ENCODE results near the gene SDR42E2.
"Not testable (repeated sequence)": the region's sequence is repeated elsewhere in the genome, so short reads cannot be mapped to it uniquely, and the experiment has no call there.

SDR42E2 gene

DNA sequence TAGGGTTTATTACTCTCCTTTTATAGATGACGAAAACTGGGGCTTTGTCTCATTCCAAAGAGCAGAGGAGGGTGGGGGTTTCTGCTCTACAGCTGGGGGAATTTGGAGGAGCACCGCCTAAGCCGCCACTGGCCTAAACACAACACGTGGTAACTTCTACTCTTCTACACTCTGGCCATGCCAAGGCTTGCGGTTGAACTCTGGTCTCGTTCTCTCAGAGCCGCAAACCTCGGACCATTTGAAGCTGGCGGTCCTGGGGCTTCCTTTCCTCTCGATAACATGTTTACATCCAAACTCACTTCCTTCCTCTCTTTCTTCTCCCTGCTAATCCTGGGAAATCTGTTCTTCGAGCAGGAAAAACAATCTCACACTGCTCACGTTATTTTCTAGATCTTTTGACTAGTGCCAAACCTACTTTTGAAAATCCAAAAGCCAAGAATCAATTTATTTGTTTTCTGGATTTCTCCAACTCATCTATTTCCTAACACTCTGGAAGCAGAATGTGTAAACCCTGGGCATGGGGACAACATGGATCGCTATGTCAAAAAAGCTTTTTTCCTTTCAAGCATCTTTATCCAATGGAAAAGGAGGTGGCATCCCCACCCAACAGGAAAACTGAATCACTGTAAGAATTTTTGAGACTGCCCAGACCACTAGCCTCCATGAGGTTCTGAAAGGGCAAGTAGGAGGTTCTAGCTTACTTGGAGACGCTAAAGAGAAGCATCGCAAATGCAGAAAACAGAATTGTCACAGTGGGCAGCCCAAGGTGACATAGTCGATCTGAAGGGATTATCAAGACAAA is 30.2 kb downstream of the SDR42E2 start:
- peak; percentile 4 for ATAC-seq

DNA sequence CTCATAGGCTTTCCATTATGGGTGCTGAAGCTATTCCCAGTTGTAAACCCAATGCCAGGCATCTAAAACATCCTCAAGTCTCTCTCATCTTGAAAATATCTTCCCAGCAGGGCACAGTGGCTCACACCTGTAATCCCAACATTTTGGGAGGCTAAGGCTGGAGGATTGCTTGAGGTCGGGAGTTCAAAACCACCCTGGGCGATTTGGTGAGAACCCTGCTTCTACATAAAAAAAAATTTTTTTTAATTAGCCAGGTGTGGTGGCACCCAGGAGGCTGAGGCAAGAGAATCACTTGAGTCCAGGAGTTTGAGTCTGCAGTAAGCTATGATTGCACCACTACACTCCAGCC is 30.7 kb downstream of the SDR42E2 start:
- no peak for ATAC-seq

DNA sequence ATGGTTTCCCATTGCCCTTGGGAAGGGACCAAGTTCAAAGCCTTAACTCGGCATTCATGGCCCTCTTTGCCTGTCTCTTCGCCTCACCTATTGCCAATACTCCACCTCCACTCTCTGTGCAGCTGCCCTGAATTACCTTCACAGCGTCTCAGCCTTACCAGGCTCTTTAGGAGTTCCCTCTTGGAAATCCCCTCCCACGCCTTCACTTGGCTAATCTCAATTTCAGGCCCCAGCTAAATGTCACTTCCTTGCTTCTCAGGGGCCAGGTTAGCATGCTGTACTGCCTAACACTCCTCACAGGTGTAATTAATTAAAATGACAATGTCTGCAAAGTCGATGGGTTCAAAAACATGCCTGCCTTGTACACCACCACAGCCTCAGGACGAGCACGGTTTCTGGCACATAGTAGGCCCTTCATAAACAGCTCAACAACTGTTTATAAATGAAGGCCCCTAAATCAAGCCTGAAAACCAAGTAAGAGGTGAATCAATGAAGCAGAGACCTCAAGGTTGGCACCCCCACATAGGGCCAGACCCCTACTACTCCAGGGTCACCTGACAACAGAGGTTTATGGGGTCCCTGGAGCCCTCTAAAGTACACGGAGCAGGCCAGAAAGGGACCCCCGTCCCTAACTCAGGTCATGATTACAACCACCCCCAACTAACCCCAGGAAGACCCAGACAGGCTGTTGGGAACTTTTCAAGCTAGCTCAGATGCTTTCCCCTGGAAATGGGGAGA is 32.6 kb downstream of the SDR42E2 start:
- no peak for ATAC-seq

DNA sequence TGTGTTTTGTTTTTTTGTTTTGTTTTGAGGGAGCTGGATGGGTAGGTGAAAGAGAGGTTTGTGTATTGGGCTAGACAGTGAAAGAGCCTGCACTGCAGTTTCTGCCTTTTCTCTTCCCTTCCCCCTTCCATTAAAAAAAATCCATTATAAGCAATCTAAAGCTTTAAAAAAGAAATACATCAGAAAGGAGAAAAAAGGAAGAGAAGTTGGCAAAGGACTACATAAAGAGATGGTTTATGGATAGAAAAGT is 33.1 kb downstream of the SDR42E2 start:
- no peak for ATAC-seq

DNA sequence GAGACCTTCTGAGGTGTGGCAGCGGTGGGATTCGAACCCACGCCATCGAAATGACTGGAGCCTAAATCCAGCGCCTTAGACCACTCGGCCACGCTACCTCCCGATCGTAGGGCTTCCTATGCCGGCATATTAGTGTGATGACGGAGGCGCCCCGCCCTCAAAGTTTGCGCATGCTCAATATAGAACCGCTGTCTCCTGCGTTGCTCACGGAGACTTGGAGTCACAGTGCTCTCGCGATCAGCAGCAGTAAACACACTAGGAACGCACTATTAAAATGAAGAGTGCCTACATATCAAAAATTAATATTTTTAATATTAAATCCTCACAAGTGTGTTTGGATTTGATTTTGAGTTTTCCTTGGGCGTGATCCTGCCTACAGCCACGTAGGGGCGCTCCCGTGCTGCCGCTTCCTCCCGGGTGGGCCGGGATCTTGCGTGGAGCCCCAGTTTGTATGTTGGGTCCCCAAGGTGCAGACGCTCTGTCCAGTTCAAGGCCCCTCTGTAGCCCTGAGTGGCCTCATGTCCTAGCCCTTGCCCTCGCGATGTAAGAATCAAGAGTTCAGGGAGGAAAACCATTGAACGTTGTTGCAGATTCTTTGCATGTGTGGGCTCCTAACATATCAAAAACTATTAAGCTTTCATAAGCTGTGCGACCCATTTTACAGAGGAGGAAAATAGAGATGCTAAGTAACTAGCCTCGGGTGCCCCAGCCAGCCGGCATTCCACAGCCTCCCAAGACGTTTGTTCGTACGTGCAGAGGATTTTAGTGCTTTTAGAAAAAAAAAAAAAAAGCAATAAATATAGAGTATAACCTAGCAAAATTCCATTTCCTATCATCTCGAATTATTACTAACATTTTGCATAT is 33.6 kb downstream of the SDR42E2 start:
- peak; percentile 21 to 27 for ATAC-seq

DNA sequence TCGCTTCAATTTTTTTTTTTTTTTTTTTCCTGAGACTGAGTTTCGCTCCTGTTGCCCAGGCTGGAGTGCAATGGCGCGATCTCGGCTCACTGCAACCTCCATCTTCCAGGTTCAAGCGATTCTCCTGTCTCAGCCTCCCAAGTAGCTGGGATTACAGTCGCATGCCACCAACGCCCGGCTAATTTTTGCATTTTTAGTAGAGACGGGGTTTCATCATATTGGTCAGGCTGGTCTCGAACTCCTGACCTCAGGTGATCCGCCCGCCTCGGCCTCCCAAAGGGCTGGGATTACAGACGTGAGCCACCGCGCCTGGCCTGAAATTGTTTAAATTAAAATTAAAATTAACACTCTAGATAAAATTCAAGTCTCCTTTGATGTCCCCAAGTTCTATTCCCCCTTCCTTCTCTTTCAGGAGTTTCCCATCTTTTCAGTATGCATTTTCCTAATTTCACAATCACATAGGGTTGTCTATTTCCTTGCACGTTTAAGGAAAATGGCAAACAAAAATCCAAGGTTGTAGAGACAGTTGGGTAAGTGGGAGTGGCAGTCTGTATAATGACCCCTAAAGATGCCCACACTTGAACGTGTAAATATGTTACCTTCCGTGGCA is 34.4 kb downstream of the SDR42E2 start:
- ATAC-seq = not testable (repeated sequence)

DNA sequence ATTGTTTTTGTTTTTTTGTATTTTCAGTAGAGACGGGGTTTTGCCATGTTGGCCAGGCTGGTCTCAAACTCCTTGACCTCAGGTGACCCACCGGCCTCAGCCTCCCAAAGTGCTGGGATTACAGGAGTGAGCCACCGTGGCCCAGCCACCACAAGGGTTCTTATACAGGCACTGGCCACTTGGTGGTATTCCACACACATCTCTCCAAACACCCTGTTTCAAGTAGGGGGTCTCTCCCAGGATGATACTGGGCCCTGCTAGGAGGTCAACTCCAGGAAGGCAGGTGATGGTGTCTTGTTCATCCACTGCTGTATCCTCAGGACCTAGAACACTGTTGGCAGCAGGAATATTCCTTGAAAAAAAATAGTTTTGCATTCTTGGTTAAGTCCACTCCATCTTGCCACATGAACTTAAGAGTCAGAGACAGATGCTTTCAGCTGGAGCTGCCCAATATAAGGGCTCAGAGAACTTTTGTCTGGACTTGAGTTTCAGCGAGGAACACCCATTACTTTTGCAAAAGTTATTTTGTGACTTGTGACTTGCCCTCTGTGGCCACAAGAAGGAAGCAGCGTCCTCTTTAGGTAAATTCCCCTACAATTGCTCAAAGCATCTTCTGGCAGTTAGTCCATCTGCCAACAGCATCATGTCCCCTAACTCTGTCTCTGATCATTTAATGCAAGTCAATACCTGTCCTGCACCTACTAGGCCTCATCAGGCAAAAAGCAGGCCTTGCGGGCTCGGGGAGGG is 36.4 kb downstream of the SDR42E2 start:
- no peak for ATAC-seq

DNA sequence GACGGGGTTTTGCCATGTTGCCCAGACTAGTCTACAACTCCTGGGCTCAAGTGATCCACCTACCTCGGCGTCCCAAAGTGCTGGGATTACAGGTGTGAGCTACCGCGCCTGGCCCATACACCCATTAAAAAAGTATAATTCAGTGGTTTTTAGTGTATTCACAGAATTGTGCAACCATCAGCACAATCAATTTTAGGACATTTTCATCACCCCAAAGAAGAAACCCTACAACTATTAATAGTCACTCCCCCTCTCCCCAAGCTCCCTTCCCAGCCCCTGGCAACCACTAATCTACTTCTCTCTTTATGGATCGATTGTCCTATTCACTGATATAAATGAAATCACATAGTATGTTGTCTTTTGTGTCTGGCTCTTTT is 39.9 kb downstream of the SDR42E2 start:
- ATAC-seq = no peak

DNA sequence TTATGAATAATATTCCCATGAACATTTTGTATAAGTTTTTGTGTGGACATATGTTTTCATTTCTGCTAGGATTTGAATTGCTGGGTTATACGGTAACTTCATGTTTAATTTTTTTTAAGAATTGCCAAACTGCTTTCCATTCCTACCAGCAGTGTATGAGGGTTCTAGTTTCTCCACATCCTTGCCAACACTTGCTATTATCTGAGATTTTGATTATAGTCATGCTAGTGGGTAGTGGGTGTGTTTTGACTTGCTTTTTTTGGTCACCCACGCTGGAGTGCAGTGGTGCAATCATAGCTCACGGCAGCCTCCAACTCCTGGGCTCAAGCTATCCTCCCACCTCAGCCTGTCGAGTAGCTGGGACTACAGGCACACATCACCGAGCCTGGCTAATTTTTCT is 40.8 kb downstream of the SDR42E2 start:
- ATAC-seq = no peak

DNA sequence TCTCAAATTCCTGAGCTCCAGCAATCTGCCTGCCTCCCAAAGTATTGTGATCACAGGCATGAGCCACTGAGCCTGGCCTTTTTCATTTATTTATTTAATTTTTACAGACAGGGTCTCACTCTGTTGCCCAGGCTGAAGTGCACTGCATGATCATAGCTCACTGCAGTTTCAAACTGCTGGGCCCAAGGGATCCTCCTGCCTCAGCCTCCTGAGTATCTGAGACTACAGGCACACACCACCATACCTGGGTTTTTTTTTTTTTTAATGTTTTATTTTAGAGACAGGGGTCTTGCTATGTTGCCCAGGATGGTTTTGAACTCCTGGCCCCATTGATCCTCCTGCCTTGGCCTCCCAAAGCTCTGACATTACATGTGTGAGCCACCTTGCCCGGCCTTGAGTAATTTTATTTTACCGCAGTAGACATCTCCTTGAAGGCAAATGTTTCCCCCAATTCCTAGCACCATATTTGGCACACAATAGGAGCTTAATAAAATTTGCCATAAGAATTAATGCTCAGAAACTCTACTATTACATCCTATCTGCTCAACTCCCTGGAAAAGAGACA is 41.9 kb downstream of the SDR42E2 start:
- no peak for ATAC-seq

DNA sequence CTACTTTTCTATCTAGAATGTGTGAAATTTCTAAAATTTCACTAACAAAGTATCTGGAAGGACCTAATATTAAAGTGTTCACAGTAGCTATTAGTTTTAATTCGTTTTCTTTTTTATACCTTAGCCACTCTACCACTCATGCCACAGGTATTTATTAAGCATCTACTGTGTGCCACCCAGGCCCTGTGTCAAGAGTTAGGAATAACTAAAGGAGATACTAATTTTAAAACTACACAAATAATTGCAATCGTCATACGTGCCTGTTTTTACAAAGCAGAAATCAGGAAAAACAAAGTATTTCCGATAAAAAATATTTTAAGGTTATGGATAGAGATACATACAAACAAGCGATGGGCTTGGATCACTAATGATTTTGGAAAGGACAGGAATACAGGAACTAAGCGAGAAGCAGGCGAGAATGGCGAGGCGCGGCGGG is 43.3 kb downstream of the SDR42E2 start:
- no peak for ATAC-seq

DNA sequence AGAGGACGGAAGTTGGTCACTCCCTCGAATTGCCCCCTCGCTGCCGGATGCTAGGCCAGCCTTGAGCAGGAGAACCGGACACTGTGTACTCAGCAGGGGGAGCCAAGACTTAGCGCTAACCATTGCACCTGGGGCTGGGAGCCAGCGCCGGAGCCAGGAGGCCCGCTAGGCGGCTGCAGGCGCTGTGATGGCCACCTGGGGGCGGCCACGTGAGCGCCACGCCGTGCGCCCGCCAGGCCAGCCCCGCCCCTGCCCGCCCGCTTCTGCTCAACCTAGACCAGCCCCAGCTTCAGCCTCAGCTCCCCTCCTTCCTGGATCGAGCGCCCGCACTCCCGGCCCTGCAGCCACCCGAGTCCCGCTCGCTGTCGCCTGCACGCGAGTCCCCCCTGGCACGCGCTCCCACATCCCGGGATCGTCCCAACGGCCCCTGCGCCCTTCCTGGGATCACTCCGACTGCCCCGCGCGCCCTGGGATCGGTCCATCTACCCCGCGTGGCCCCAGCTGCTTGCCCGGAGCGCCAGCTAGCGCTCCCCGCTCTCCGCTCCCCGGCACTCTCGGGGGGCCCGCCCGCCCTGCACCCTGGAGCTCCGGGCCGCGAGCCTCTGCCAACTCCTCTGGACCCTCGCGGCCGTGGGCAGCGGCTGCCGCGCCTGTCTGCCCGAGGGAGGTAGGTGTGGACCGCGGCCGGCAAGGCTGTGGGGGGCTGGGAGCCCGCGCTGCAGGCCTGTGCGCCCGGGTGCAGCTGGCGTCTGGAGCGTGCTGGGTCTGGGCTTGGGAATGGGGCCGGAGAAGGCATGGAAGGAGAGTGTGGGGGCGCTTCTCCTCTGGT is 43.9 kb downstream of the SDR42E2 start, which contains the start of gene EEF2K:
Gene EEF2K, plus strand, starts transcription at position 266 of the 829 bp plus-strand sequence. CDS start 19,452 bp downstream, outside the sequence.
- peak; percentile 84 to 88 for ATAC-seq

DNA sequence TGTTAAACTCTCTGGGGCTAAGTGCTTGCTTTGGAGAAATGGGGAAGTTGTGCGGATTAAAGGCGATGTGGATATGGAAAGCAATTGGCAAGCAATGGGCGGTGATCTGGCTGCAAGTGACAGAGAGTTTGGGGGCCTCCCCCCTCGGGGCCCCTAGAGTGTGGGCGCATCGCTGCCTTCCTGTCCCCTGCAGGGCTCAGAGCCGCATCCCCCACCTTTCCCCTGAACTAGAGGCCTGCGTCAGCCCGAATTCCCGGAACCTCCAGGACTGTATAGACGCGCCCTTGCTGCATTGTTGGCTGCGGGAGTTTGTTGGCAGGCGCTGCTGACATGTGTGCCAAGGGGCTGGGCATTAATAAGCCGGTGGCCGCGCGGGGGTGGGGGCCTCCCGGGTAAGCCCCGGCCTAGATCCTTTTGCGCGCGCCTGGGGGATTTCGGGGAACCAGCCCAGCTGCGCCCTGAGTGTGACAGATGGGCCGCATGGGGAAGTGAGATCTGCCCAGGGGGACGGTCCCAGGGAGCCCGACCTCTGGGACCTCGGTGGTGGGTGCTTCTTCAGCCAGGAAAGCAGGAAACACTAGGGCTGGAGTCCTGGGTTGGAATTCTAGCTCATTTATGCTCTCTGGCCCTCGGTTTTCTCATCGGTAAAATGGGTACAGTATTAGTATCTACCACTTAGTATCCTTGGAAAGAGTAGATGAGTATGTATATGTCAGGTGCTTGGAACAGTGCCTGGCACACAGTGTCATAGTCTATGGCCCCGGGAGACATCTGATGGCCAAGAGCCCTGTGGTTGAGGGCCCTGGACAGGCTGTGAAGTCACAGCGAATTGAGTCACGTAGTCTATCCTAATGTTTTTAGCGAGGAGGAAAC is 44.8 kb downstream of the SDR42E2 start:
- peak; percentile 48 for ATAC-seq

DNA sequence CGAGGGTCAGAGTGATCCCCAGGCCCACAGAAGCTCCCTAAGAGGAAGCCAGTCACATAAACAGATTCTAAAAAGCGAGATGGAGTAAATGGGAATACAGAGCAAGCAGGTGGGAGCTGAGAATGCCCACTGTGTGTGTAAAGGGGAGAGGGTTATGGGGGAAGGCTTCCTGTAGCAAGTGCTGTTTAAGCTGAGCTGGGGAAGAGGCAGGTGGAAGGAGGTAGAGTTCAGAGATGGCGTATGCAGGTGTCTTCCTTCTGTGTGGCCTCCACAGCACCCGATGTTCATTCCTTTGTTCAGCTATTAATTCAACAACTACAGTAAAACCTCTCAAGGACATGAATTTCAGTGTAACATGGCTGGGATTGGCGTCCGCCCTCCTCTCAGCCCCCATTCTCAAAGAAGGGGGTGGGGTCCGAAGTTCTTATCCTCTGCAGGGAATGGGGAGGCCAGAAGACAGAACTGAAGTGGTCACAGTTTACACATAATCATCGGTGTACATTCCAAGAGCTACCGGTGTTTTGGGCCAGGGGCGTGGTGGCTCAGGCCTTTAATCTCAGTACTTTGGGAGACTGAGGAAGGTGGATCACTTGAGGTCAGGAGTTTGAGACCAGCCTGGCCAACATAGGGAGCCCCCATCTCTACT is 45.5 kb downstream of the SDR42E2 start:
- no peak for ATAC-seq

DNA sequence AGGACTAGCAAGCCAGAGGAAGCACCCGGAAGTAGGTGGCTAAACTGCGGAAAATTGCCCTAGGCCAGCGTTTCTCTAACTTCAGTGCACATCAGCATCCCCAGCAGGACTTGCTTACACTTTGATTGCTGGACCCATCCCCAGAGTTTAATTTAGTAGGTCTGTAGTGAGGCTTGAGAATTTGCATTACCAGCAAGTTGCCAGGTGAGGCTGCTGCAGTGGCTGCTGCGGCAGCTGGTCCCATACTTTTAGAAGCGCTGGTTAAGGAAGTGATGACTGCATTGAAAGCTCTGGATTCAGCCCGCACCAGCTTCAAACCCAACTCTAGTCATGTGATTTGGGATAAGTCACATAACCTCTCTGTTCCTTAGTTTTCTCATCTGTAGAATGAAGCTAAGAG is 48.0 kb downstream of the SDR42E2 start:
- ATAC-seq = no peak

DNA sequence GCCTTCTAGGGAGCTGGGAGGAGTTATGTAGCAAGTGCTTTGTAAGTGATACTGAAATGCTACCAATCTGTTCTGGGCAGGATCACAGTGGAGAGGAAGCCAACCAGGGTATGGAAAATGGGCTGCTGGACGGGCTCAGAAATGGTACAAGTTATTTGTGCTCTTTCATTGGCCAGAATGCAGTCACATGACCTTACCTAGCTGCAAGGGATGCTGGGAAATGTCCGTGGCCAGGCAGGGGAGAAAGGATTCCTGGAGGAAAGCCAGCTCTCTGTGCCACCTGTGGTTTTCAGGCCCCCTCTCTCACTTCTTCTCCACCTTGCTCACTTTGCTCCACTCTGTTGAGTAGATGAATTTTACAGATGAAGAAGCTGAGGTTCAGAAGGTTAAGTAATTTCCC is 48.5 kb downstream of the SDR42E2 start:
- ATAC-seq = no peak

DNA sequence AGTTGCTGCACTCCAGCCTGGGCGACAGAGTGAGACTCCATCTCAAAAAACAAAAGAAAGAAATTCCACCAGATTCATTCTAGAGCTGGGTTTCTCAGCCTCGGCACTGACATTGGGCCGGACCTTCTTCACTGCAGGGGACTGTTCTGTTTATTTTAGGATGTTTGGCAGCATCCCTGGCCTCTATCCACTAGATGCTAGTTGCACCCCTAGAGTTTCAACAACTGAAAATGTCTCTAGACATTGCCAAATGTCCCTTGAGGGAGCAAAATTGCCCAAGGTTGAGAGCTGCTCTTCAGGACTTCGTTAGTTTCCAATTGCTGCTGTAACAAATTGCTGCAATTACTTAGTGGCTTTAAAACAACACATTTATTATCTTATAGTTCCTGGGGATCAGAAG is 50.9 kb downstream of the SDR42E2 start:
- ATAC-seq = no peak

DNA sequence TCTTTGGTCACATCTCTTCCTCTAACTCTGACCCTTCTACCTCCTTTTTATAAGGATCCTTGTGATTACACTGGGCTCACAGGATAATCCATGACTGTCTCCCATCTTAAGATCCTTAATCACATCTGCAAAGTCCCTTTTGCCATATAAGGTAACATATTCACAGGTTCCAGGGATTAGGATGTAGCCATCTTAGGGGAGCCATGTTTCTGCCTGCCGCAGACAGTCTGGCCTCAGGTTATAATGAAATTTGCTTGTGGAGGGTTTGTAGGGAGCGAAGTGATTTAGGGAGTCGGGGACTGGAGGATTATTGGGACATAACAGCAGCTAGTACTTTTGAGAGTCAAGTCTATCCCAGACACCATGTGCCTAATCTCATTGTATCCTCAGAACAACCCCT is 51.5 kb downstream of the SDR42E2 start:
- ATAC-seq = no peak

DNA sequence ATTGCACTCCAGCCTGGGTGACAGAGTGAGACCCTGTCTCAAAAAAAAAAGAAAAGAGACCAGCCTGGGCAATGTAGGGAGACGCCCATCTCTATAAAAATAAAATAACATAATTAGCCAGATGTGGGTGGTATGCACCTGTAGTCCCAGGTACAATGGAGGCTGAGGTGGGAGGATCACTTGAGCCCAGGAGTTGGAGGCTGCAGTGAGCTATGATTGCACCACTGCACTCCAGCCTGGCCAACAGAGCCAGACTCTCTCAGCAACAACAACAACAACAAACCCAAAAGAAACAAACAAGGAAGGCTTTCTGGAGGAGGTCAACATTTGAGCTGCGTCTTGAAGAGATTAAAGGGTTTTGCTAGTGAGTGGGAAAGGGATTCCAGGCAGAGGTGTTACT is 52.1 kb downstream of the SDR42E2 start:
- no peak for ATAC-seq

DNA sequence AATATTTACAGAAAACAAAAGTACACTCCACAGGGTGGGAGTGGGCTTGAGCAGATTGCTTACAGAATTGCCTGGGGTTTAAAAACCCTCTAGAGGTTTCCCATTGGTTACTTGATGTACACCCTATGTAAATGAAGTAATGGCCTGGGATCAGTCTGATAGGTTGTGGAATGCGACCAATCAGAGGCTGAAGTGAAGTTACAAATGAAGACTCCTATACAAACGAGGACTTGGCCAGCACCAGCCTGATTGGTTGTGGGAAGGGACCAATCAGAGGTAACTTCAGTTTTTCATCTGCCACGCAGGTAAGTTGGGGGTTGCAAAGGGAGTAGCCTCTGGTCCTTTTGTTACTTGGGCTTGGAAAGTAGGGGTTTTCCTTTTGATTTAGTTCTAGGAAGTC is 52.6 kb downstream of the SDR42E2 start:
- no peak for ATAC-seq

Data from activated CD4-positive, CD25-positive, alpha-beta regulatory T cell treated with anti-CD3 and anti-CD28 coated beads, Interleukin-2, amount 50 U/mL, for 24 hours (primary cell).